NB4 (cell line): Measurements from ENCODE around the gene MUSTN1.

Experiments used
- DNase-seq: peaks from one replicate; pipeline ENCODE4 v3.0.0; 2010; ENCODE audit warnings: low read depth
- H3K4me3 ChIP-seq: one replicate; pipeline ENCODE4 v1.5.1; 2011; ENCODE audit warnings: mild to moderate bottlenecking, low read depth, low read length, moderate library complexity
- MYC ChIP-seq: IDR thresholded peaks from 2 replicates; pipeline ENCODE4 v1.6.1; 2011; ENCODE audit warnings: low read depth, low read length
- POLR2A ChIP-seq: IDR thresholded peaks from 2 replicates; pipeline ENCODE4 v1.6.1; 2011; ENCODE audit warnings: mild to moderate bottlenecking; ENCODE audit not compliant: insufficient read length; ENCODE audit errors: extremely low read depth
- TF ChIP-seq, protein P1 (sequence below): IDR thresholded peaks from 2 replicates; pipeline ENCODE4 v1.6.1; 2011; ENCODE audit warnings: low read depth, low read length
- TF ChIP-seq, protein P2 (sequence below): IDR thresholded peaks from one replicate; pipeline ENCODE4 v1.5.1; 2012; ENCODE audit warnings: low read depth, low read length

Gene MUSTN1

DNA sequence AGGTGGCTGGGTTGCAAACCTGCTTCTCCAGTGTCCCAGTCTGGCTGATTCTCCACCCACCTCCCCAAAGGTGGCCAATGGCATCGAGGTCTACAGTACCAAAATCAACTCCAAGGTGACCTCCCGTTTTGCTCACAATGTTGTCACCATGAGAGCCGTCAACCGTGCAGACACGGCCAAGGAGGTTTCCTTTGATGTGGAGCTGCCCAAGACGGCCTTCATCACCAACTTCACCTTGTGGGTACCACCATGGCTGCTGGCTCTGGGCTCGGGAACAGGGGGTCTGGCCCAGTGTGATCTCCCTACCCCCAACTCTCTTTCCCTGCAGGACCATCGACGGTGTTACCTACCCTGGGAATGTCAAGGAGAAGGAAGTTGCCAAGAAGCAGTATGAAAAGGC is 38.4 kb downstream of the MUSTN1 start:
- no peak for DNase-seq
- no peak for TF ChIP-seq POLR2A
- TF ChIP-seq MYC = no peak
- TF ChIP-seq, protein P1, sequence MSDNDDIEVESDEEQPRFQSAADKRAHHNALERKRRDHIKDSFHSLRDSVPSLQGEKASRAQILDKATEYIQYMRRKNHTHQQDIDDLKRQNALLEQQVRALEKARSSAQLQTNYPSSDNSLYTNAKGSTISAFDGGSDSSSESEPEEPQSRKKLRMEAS = no peak
- TF ChIP-seq, protein P2, sequence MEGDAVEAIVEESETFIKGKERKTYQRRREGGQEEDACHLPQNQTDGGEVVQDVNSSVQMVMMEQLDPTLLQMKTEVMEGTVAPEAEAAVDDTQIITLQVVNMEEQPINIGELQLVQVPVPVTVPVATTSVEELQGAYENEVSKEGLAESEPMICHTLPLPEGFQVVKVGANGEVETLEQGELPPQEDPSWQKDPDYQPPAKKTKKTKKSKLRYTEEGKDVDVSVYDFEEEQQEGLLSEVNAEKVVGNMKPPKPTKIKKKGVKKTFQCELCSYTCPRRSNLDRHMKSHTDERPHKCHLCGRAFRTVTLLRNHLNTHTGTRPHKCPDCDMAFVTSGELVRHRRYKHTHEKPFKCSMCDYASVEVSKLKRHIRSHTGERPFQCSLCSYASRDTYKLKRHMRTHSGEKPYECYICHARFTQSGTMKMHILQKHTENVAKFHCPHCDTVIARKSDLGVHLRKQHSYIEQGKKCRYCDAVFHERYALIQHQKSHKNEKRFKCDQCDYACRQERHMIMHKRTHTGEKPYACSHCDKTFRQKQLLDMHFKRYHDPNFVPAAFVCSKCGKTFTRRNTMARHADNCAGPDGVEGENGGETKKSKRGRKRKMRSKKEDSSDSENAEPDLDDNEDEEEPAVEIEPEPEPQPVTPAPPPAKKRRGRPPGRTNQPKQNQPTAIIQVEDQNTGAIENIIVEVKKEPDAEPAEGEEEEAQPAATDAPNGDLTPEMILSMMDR = no peak
- H3K4me3 ChIP-seq = no peak overlapping the region

DNA sequence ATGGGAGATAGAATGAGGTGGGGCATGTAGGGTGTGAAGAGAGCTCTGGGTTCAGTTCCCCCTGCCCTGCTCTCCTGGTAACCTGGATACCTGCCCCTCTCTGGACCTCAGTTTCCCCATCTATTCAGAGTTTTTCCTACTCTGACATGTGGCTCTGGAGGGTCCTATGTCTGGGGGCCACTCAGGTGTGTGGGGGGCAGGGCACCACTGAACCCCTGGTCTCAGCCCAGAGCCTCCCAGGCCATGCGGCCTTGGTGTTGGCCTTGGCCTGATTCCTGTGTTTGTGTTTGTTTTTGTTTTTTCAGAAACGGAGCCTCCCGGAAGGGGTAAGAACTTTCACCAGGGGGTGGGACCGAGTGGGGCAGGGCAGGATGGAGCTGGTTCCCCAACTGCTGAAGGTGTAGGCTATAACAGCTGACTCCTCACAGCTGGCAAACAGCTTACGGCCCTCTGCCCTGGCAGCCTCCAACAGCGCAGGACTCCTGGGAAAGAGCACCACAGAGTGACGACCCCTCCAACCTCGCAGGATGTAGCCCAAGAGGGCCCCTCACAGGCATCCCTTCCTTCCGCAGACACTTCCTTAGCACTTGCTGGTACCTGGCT is 39.4 kb downstream of the MUSTN1 start:
- no peak for DNase-seq
- H3K4me3 ChIP-seq = no peak overlapping the region
- TF ChIP-seq, protein P1 = no peak
- TF ChIP-seq MYC (no peak), POLR2A (no peak)
- TF ChIP-seq, protein P2 = no peak

DNA sequence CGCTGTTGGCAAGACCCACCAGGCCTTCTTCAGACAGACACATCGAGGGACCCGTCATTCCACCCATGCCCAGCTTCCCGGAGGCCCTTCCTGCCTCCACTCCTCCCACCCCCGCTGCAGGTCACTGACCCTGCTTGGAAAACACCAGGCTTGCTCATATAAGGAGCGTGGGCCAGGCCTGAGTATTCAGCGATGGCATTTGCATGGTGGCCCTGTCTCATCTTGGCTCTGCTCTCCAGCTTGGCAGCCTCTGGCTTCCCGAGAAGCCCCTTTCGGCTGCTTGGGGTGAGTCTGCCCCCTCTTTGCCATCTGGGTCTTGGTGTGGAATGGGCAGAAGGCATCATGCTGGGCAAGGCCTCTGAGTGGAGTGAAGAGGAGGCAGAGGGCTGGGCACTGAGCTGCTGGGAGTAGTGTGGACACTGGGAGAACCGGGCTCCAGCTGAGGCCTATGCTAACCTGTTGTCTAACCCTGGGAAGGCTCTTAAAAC is 40.2 kb downstream of the MUSTN1 start, which contains the start of gene ITIH3:
TSS of gene ITIH3 (plus strand) at position 185 of the 488 bp plus-strand sequence. CDS start at position 193, 8 bp downstream.
- no peak within 1 kb of the TSS for H3K4me3 ChIP-seq
- TF ChIP-seq MYC = no peak
- TF ChIP-seq, protein P1 = no peak
- TF ChIP-seq POLR2A = no peak
- TF ChIP-seq, protein P2 = no peak
- no peak for DNase-seq

DNA sequence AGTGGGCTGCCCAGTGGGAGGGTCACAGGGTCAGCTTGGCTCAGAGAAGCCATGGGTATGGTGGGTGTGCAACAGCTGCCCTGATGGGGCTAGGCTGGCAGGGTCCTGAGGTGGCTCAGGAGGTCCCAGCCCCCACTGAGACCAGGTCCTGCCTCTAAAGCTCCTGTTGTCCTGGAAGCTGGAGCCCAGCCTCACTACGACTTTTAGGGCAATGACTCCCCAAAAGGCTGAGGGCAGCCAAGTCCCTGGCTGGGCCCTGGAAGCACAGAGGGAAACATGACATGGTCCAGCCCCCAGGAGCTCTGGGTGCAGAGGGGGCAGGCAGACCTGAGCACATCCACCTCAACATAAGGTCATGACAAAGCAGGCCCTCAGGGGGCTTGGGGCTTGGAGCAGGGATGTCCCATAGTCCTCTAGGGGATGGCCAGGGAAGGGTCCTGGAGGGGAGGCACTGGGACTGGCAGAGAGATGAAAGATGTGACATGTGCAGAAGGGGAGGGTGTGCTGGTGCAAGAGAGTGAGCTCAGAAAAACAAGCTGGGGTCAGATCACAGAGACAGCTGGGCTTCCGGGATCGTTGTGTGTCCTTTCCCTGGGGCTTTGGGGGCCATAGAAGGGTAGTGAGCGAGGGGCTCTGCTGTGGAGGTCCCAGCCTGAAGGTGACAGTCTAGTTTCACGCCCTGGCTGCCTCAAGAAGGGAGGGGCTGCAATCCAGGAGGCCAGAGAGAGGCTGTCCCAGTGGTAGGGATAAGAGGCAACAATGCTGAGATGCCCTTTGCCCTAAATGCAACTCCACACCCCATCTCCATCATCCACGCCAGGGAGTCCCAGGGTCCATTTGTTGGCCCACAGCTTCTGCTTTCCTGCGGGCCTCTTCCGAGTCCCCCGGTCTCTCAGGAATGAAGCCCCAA is 40.9 kb downstream of the MUSTN1 start:
- TF ChIP-seq POLR2A = no peak
- no peak for TF ChIP-seq MYC
- TF ChIP-seq, protein P1 = no peak
- TF ChIP-seq, protein P2 = no peak
- no peak for DNase-seq
- H3K4me3 ChIP-seq = no peak overlapping the region

DNA sequence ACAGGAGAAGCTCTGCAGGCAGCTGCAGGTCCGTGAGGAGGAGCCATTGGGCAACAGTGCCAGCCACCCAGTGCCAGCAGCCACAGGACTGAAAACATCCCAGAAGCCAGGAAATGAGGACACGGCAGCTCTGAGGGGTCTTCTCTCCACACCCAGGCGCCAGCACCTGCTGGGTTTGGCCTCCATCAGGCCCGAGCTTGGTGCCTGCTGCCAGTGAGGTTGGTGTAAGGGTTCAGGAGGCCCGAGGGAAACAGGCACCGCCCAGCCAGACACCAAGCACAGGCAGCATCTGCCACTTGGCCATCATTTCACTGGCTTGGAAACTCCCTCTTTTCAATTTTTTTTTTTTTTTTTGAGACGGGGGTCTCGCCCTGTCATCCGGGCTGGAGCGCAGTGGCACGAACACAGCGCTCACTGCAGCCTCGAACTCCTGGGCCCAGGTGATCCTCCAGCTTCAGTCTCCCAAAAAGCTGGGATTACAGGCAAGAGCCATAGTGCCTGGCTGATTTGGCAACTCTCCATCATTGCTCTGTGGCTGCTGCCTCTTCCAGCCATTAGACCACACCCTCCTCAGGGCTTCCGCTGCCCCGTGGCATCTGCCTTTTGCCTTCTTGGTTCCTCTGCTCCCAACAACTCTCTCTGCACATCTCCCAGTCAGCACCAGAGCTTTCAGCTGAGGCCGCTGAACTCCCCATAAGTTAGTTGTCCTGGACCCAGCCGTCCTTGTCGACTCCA is 41.7 kb downstream of the MUSTN1 start:
- no peak for DNase-seq
- no peak overlapping the region for H3K4me3 ChIP-seq
- TF ChIP-seq MYC (no peak), POLR2A (no peak)
- TF ChIP-seq, protein P2 = no peak
- TF ChIP-seq, protein P1 = no peak
